PFSK-1 (cell line): ENCODE measurements around the gene HNF4A.

ENCODE experiments used
- FOXP2 ChIP-seq: optimal IDR thresholded peaks from 2 replicates; pipeline ENCODE3; 2011; ENCODE audit warnings: borderline replicate concordance, control low read depth, inconsistent platforms; ENCODE audit not compliant: insufficient read depth; ENCODE audit errors: extremely low read length, extremely low read depth
- POLR2AphosphoS5 ChIP-seq: IDR thresholded peaks from 2 replicates; pipeline ENCODE4 v1.6.1; 2012; ENCODE audit warnings: low read depth, mild to moderate bottlenecking, control low read depth, low read length, moderate library complexity
- REST ChIP-seq, 2 experiments: IDR thresholded peaks; 2 replicates each; pipeline versions ENCODE4 v1.6.1 to v1.8.0; 2011 to 2012; ENCODE audit warnings: low read depth in 2 of 2, low read length in 2 of 2, control low read depth in 1 of 2, inconsistent platforms in 1 of 2, mild to moderate bottlenecking in 1 of 2, moderate library complexity in 1 of 2; ENCODE audit not compliant: insufficient read depth in 1 of 2
- SIN3A ChIP-seq: IDR thresholded peaks from 2 replicates; pipeline ENCODE4 v1.6.1; 2012; ENCODE audit warnings: mild to moderate bottlenecking, low read length, moderate library complexity, borderline replicate concordance; ENCODE audit not compliant: insufficient read depth
- TAF1 ChIP-seq: IDR thresholded peaks from 2 replicates; pipeline ENCODE4 v1.6.1; 2012; ENCODE audit warnings: low read length, control low read depth, borderline replicate concordance; ENCODE audit not compliant: insufficient read depth

Gene HNF4A

GRCh38 chr20:44455126-44455525 lies 99.6 kb downstream of the HNF4A start:
- TF ChIP-seq POLR2AphosphoS5 (no peak), TAF1 (no peak)

GRCh38 chr20:44456611-44457010 lies 101.1 kb downstream of the HNF4A start:
- no peak for TF ChIP-seq POLR2AphosphoS5
- TF ChIP-seq TAF1 = no peak
- no peak for TF ChIP-seq REST (IDR thresholded peaks at IDR 0.05; ENCODE audit: insufficient read depth in 1 of 2, low read depth in 2 of 2, low read length in 2 of 2)
- no peak for TF ChIP-seq SIN3A
- TF ChIP-seq FOXP2 = no peak

- no peak for TF ChIP-seq TAF1
- no peak for TF ChIP-seq FOXP2
- TF ChIP-seq REST (IDR thresholded peaks at IDR 0.05; ENCODE audit: insufficient read depth in 1 of 2, low read depth in 2 of 2, low read length in 2 of 2) = no peak
- TF ChIP-seq POLR2AphosphoS5 = no peak
- no peak for TF ChIP-seq SIN3A
These were observed 101.5 kb downstream of the HNF4A start for GRCh38 chr20:44457016-44457415.

GRCh38 chr20:44459271-44459670 lies 103.8 kb downstream of the HNF4A start:
- TF ChIP-seq REST (IDR thresholded peaks at IDR 0.05; ENCODE audit: insufficient read depth in 1 of 2, low read depth in 2 of 2, low read length in 2 of 2) = no peak

GRCh38 chr20:44460795-44461141 lies 105.3 kb downstream of the HNF4A start:
- TF ChIP-seq REST (IDR thresholded peaks at IDR 0.05; ENCODE audit: insufficient read depth in 1 of 2, low read depth in 2 of 2, low read length in 2 of 2) (no peak), POLR2AphosphoS5 (no peak), SIN3A (no peak), TAF1 (no peak), FOXP2 (no peak)

- TF ChIP-seq TAF1 (no peak), FOXP2 (no peak), POLR2AphosphoS5 (no peak), SIN3A (no peak), REST (IDR thresholded peaks at IDR 0.05; ENCODE audit: insufficient read depth in 1 of 2, low read depth in 2 of 2, low read length in 2 of 2) (no peak)
These were observed 105.8 kb downstream of the HNF4A start for GRCh38 chr20:44461142-44461802.
